GM21737 (cell line): Measurements from ENCODE around the gene SMYD3.
A peak's percentile ranks its signal among the peaks of the same experiment; 100 is the strongest.
"Not testable (repeated sequence)": the region's sequence is repeated elsewhere in the genome, so short reads cannot be mapped to it uniquely, and the experiment has no call there.

Experiments
- ATAC-seq: cut with Tn5 transposase; IDR thresholded peaks from one replicate; pipeline ENCODE4 v1.9.1; 2021; ENCODE audit warnings: mild to moderate bottlenecking, moderate library complexity; ENCODE audit not compliant: unreplicated experiment

SMYD3 gene

DNA sequence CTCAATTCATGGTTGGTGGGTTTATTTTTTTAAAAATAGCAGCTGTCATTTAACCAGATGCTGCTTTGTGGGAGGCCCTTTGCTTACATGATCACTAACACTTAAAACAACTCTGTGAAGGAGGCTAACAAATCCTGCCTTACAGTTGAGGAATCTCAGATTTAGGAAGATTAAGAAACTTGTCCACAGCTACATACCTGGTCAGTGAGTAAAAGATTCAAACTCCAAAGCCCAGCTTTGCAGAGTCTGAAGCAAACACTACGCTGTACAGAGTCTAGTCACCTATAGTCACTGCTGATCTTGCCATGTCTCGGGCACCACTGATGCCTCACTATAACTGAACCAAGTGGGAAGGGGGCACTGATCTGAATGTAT lies 535.4 kb downstream of the SMYD3 start:
- no peak for ATAC-seq

DNA sequence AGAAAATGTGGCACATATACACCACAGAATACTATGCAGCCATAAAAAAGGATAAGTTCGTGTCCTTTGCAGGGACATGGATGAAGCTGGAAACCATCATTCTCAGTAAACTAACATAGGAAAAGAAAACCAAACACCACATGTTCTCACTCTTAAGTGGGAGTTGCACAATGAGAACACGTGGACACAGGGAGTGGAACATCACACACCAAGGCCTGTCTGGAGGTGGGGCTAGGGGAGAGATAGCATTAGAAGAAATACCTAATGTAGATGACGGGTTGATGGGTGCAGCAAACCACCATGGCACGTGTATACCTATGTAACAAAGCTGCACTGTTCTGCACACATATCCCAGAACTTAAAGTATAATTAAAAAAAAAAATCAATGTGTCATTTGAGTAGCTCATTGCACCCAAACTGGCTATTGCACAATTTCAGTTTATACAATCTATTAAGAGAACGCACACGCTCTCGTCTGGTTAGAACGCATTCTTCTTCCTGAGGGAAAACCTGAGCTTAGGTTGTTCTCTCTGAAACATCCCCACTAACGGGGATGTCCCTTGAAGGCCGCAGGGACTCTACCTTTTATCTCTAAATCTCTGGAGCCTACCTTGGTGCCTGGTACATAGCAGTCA lies 535.9 kb downstream of the SMYD3 start:
- not testable (repeated sequence) for ATAC-seq

DNA sequence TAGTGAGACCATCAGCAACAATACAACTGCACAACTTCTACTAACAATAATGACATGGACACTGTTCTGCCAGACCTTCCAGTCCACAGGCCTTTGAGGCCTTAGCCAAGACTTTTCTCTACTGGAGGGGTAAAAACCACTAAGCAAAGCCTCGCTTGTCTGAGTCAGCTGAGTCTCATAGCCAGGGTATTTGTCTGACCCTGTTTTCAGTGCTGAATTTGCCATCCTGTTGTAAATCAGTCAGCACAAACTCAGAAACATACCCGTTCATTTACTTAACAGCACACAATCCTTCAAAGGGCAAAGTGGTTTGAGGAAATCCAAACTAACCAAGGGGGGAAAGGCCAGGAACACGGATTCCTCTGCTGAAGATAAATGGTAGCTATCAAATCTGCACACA lies 537.8 kb downstream of the SMYD3 start:
- ATAC-seq: no peak

DNA sequence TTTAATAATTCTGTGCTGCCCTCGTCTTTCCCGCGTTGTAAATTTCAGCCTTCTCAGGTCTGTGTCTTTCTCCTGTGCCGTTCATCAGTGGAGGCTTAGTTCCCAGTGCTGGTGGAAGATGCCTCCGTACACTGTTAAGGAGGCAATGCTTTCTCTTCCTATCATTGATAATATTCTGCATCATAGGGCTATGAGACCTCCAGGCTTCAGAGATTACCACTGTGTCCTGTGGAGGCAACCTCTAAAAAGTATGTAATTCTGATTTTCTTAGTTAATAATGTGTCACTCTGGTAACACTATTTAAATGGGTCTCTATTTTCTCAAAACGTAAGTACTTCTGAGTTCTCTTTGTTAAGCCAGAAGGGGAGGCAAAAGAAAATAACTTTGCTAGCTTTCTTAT lies 538.3 kb downstream of the SMYD3 start:
- no peak for ATAC-seq

DNA sequence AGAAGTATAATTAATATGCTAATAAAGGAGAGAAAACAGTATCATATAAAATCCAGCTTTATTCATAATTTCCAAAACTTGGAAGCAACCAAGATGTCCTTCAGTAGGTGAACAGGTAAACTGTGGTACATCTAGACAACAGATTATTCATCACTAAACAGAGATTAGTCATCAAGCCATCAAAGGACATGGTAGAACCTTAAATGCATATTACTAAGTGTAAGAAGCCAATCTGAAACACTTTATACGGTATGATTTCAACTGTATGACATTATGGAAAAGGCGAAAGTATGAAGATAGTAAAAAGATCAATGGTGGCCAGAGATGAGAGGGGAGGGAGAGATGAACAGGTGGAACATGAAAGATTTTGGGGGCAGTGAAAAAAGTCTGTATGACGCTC lies 541.7 kb downstream of the SMYD3 start:
- no peak for ATAC-seq

DNA sequence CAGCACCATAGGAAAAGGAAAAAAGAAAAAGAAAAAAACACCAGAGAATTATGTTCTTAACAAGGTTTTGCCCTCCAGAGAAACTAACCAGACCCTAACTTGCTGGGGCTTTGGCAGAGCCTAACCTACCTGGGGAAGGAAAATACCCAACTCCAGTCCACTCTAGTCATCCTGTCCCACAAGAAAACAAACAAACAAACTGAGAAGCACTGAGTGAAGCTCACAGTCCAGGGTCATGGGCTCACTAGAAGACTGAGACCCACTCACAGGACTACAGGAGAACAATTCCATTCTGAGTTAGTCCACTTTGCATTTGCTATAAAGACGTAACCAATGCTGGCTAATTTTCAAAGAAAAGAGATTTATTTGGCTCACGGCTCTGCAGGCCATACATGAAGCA lies 543.4 kb downstream of the SMYD3 start:
- ATAC-seq: no peak

DNA sequence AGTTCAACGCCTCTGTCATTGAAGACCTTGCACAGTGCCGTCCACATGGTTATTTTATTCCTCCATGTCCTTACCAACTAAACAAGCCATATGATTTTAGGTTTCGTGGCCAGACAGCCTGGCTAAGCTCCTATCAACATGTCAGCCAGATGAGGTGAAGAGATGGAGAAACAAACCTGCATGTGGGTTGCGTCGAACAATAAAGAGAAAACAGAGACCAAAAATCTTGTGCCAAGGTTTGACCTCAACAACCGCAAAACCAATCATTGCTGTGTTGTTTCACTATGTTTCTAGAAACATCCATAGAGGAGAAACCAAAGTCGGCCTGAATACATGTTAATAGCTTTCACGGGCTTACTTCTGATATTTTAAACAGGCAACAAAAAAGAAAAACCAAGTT lies 544.6 kb downstream of the SMYD3 start:
- ATAC-seq: no peak

DNA sequence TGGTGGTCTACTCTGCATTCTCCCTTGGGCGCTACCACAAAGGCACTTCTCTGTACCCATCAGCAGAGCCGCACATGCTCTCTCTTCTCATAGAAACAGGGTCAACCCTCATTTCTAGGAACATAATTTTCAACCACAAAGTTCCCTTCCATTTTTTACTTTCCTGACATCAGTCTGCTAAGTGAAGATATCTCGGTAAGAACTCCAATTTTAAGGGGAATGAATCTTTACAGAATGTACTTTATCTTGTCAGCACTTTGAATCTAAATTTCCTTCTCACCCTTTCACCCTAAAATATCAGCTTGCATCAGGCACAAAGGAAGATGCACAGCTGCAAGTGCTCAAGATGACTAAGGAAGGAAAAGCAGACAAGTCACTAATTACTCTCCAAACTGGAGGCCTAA lies 545.9 kb downstream of the SMYD3 start:
- ATAC-seq: no peak

DNA sequence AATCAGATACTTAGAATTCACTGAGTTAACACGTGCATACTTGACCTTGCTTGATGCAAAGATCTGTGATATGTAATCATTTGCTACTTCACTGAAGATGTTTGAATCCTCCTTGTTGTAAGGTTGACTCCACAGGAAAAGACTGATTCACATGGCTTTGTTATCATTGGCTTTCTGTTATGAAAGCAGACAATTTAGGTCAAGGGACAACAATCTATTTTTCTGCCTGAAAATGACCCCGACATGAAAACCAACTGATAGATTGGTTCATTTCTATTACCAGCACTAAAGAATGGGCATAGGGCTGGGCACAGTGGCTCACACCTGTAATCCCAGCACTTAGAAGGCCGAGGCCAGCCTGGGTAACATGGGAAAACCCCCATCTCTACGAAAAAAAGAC lies 546.9 kb downstream of the SMYD3 start:
- ATAC-seq: no peak

DNA sequence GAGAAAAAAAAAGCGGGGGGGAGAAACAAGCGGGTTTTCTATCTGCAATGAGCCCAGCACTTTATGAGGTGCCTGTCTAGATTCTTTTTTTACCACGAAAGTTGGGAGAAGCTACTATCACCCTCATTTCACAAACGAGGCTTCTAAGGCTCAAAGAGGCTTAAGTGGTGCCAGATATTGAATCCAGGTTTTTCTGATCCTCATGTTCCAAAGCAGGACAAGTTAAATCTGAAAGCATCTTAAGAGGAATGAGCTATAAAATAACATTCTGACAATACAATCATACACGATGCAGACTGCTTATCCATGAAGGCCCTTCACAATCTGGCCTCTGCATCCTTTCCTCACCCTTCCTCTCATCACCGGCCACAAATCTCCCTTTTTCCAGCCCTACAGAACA lies 549.1 kb downstream of the SMYD3 start:
- ATAC-seq: no peak

DNA sequence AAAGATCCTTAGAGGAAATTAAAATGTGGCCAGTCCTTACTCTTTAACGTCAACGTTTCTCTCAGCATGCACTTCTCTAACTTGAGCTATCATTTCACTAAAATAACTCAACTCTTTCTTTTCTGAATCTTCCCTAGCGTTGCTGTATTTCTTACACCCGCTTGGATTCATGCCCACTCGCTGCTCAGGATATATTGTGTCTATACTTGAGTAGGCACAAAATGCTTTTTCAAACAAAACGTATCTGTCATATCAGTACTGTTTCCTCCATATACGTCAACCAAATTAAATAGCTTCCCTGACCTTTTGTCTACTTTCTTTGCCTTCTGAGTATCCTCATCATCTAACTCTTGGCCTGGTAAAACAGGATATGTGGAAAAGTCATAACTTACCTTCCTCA lies 549.7 kb downstream of the SMYD3 start:
- ATAC-seq: no peak

DNA sequence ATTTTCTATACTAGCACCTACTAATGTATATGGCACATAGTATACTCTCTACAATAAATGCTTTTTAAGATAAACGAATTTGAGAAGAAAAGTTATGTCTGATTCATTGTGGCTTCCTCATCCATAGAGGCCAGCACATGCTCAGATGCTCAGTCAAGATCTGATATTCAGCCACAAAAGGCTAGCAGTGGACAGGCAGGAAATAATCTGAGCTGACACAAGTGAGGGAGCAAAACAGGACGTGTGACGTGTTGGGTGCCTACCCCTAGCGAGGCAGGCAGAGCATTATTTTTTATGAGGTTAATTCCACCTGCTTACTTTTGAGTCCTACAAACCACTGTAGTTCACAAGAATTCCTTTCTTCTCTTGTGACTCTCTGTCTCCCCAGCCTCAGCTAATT lies 550.9 kb downstream of the SMYD3 start:
- no peak for ATAC-seq

DNA sequence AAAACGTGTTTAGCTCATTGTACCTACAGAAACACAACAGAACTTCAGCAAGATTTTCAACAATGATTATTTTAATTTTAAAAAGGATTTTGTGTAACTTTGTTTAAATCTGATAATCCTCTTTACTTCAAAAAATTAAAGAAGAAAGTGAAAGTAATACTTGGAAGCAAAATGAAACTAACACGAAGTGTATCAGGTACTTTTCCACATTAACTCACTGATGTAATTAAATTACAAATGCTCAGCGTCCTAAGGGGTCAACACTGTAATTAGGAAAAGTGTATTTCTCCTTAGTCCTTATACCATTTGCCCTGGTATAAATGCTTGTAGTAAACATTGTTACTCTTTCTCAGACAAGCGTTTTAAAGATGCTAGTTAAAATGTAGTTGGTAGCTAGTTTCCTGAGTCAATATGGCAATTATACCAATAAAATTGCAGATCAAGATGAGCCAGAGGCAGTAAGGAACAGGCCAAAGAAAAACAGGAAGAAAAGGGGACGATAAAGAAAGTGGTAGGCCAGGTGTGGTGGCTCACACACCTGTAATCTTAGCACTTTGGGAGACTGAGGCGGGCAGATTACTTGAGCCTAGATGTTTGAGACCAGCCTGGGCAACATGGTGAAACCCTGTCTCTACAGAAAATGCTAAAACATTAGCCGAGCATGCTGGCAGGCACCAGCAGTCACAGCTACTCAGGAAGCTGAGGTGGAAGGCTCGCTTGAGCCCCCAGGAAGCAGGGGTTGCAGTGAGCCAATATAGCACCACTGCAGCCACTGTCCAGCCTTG lies 553.0 kb downstream of the SMYD3 start:
- peak; percentile 60 for ATAC-seq

DNA sequence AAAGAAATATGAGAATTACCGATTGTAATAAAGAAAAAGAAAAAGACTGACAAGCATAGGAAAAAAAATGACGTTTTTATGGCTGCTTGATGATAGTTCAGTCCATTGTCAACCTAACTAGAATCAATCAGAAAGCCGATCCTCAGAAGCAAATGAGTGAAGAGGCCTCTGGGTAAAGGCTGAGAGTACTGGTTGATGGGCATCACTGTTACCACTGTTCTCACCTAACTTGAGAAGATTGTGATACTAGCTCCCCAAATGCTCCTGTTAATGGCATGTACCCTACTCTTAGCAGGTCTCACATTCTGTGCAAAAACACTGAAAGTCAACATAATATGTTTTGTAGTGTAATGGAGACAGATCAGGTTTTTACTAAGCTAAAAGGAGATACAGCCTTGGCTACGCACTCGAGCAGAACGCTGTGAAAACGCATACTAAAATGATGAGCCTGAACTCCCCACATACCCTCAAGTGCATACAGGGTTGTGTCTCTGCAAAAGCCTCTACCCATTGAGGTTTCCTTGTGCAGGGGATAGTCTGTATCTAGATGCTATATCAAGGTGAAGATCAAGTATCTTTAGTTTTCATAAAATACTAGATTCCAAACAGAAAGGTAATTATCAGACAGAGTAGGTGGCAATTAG lies 554.6 kb downstream of the SMYD3 start:
- ATAC-seq: no peak

DNA sequence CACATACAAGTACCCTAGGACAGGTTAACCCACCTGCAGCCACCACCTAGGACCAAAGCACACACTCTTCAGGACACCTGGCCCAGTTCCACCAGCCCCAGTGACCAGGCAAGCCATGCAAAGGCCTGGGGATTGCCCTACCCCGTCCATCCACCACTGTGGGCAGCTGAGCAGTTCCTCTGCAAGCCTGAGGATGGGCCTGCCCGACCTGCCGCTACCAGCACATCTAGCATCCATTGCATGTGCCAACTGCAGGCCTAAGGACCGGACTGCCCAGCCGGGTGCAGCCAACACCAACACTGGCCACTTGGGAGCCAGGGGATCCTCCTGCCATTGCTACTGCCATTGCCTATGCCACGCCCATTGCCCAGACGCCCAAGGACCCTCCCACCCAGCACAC lies 558.3 kb downstream of the SMYD3 start:
- ATAC-seq: no peak

DNA sequence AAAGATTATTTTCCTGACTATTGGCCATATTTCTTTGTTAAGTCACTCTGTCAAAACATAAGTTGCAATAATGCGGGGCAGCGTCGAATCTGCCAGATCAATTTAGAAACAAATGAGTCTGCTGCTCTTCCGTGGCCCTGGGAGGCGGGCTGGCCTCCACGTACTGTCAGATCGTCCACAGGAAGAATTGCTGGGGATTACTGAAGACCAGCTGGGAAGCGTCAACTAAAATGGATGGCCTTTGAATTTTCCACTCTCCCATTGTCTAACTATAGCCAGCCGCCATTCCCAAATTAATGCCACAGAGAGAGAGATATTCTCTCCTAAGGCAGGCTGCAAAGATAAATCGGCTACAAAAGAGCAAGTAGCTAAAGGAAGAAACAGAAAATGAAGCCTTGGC lies 560.2 kb downstream of the SMYD3 start:
- ATAC-seq: no peak

DNA sequence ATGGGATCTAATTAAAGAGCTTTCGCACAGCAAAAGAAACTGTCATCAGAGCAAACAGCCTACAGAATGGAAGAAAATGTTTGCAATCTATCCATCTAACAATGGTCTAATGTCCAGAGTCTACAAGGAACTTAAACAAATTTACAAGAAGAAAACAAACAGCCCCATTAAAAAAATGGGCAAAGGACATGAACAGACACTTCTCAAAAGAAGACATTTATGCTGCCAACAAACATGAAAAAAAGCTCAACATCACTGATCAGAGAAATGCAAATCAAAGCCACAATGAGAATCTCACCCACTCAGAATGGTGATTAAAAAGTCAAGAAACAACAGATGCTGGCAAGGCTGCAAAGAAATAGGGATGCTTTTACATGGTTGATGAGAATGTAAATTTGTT lies 561.9 kb downstream of the SMYD3 start:
- not testable (repeated sequence) for ATAC-seq

DNA sequence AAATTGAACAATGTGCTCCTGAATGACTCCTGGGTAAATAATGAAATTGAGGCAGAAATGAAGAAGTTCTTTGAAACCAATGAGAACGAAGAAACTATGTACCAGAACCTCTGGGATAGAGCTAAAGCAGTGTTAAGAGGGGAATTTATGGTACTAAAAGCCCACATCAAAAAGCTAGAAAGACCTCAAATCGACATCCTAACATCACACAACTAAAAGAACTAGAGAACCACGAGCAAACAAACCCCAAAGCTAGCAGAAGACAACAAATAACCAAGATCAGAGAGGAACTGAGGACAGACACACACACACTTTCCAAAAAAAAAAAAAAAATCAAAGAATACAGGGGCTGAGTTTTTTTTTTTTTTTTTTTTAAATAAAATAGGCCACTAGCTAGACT lies 564.2 kb downstream of the SMYD3 start:
- ATAC-seq: no peak

DNA sequence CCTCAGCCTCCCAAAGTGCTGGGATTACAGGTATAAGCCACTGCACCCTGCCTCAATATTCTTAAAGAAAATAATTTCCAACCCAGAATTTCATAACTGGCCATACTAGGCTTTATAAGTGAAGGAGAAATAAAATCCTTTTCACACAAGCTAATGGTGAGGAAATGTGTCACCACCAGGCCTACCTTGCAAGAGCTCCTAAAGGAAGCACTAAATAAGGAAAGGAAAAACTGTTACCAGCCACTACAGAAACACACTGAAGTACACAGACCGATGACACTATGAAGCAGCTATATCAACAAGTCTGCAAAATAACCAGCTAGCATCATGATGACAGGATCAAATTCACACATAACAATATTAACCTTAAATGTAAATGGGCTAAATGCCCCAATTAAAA lies 565.3 kb downstream of the SMYD3 start:
- not testable (repeated sequence) for ATAC-seq

DNA sequence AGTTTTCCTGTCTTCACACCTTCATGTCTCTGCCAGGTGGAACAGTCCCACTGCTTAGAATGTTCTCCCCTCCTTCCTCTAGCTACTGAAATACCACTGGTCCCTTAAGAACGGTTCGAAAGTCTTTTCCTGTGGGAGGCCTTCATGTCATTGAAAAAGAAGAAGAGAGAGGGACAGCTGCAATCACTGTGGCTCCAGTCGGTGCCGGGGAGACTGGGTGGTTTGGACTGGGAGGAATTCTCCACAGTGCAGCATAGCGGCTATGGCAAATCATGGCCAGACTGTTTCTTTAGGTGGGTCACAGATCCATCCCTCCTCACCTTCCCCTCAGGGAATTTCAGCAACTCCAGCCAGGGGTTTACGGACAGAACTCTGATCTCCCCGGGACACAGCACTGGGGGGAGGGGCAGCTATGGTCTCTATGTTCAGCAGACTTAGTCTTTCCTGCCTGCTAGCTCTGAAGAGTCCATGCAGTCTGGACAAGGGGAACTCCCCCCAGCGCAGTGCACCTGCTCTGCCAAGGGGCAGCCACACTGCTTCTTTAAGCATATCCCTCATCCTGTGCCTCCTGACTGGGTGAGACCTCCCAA lies 567.2 kb downstream of the SMYD3 start:
- no peak for ATAC-seq

DNA sequence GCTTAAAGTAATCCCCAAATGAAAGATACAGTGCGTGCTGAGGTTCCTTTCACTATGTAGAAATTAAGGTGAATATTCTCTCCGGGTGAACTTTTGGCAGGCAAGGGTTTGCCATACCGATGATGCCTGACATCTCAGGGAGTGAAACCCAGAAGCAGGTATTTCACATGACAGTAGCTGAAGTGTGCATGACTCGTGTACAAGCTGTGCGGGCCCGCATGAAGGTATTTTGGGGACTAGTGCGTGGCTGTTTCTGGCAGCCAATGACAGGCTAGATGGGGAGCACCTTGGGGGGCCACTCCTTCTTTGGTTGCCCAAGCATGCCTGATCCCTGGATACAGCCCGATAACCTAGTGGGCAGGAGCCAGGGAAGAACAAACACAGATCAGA lies 569.0 kb downstream of the SMYD3 start:
- no peak for ATAC-seq
